ENCODE data around the gene PGLYRP2.
"Not testable (repeated sequence)": the region's sequence is repeated elsewhere in the genome, so short reads cannot be mapped to it uniquely, and the experiment has no call there.

Gene PGLYRP2

DNA sequence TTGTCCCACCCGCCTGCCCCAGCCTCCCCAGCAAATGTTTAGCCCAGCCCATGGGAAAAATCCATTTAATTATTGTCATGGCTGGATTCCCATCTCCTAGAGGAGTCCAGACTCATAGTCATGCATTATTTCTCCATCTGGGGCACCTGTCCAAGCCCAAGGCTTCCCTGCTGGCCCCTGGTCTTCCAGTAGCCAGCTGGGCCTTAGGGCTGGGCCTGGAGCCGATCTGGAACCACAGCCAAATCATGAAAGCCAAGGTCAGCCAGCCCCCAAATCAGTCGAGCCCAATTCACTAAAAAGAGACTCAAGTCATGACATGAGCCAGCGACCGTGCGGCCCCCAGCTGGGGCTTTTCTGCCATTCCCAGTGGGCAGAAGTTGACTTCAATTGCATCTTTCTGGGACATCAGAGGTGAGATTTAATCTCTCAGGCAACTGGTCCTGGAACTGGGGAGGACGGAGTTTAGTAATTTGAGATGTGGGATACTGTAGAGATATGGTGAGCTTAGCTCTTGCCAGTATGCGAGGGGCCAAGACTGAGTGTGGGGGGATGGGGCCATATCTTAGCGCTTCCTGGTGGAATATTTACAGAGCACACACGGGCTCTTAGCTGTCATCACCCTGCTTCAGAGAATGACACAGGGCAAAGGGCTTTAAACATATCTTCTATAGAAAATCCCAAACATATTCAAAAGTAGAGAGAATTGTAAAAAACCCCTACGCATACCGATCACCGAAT, 9.4 kb upstream of the PGLYRP2 start:
- H3K9me3 ChIP-seq (ENCODE audit: control insufficient read depth, low read length), result peaks cover 6% of the 10 kb centered on the region
- H3K4me3 ChIP-seq (ENCODE audit: insufficient read depth, low read depth, low read length), result no peak overlapping the region
- 79 to 83% methylated on average over 13 of the region's 13 CpGs for WGBS, 2 experiments
- no peaks in the 10 kb centered on the region for H3K4me1 ChIP-seq (ENCODE audit: control insufficient read depth, insufficient read depth, low read length)
- no peaks in the 10 kb centered on the region for H3K27me3 ChIP-seq (ENCODE audit: control insufficient read depth, insufficient read depth, low read length, poor library complexity, severe bottlenecking)
- no peak overlapping the region for H3K27ac ChIP-seq (ENCODE audit: insufficient read depth, low read depth, low read length, poor library complexity, severe bottlenecking)
- no peaks in the 10 kb centered on the region for H3K36me3 ChIP-seq (ENCODE audit: control insufficient read depth, insufficient read depth, low read length)

DNA sequence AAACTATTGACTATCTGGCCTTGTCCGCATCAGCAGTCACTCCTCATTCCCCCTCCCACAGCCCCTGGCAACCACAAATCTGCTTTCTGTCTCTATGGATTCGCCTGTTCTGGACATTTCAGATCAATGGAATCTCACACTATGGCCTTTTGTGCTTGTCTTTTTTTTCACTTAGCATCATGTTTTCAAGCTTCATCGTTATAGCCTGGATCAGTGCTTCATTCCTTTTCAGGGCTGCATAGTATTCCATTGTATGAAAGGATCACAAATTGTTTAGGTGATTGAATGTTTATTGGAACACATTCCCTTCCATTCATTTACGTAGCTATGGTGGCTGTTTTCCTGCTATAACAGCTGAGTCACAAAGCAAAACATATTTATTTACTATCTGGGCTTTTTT, 7.7 kb upstream of the PGLYRP2 start:
- Histone ChIP-seq H3K36me3 (ENCODE audit: control insufficient read depth, insufficient read depth, low read length) (no peaks in the 10 kb centered on the region), H3K4me1 (ENCODE audit: control insufficient read depth, insufficient read depth, low read length) (no peaks in the 10 kb centered on the region), H3K27me3 (ENCODE audit: control insufficient read depth, insufficient read depth, low read length, poor library complexity, severe bottlenecking) (no peaks in the 10 kb centered on the region), H3K4me3 (ENCODE audit: insufficient read depth, low read depth, low read length) (no peak overlapping the region), H3K9me3 (ENCODE audit: control insufficient read depth, low read length) (peaks cover 9% of the 10 kb centered on the region), H3K27ac (ENCODE audit: insufficient read depth, low read depth, low read length, poor library complexity, severe bottlenecking) (no peak overlapping the region)
- WGBS, 2 experiments, result 78 to 85% methylated on average over 3 of the region's 4 CpGs

DNA sequence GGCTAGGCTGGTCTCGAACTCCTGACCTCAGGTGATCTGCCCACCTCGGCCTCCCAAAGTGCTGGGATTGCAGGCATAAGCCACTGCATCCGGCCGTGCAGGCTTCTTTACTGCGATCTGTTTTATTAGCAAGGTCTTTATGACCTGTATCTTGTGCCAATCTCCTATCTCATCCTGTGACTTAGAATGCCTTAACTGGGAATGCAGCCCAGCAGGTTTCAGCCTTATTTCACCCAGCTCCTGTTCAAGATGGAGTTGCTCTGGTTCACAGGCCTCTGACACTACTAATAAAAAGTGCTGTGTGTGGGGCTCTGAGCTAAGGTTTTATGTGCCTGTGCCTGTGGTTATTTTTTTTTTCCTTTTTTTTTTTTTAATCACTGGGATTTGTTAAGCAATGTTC, 6.5 kb upstream of the PGLYRP2 start:
- not testable (repeated sequence) for H3K4me3 ChIP-seq (ENCODE audit: insufficient read depth, low read depth, low read length); H3K27me3 ChIP-seq (ENCODE audit: control insufficient read depth, insufficient read depth, low read length, poor library complexity, severe bottlenecking); H3K27ac ChIP-seq (ENCODE audit: insufficient read depth, low read depth, low read length, poor library complexity, severe bottlenecking); H3K36me3 ChIP-seq (ENCODE audit: control insufficient read depth, insufficient read depth, low read length); H3K9me3 ChIP-seq (ENCODE audit: control insufficient read depth, low read length); H3K4me1 ChIP-seq (ENCODE audit: control insufficient read depth, insufficient read depth, low read length)
- WGBS, 2 experiments, result 84 to 89% methylated on average over 5 of the region's 5 CpGs

DNA sequence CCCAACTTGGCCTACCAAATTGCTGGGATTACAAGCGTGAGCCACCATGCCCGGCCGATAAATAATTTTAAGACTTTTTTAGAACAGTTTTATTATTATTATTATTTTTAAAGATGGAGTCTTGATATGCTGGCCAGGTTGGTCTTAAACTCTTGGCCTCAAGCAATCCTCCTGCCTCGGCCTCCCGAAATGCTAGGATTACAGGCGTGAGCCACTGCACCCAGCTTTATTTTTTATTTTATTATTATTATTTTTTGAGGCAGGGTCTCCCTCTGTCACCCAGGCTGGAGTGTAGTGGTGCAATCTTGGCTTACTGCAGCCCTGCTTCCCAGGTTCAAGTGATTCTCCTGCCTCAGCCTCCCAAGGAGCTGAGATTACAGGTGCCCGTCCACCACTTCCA, 1.7 kb upstream of the PGLYRP2 start:
- not testable (repeated sequence) for H3K27ac ChIP-seq (ENCODE audit: insufficient read depth, low read depth, low read length, poor library complexity, severe bottlenecking); H3K9me3 ChIP-seq (ENCODE audit: control insufficient read depth, low read length); H3K4me1 ChIP-seq (ENCODE audit: control insufficient read depth, insufficient read depth, low read length); H3K27me3 ChIP-seq (ENCODE audit: control insufficient read depth, insufficient read depth, low read length, poor library complexity, severe bottlenecking); H3K36me3 ChIP-seq (ENCODE audit: control insufficient read depth, insufficient read depth, low read length); H3K4me3 ChIP-seq (ENCODE audit: insufficient read depth, low read depth, low read length)
- WGBS, 2 experiments, result 84 to 89% methylated on average over 4 to 7 of the region's 7 CpGs

DNA sequence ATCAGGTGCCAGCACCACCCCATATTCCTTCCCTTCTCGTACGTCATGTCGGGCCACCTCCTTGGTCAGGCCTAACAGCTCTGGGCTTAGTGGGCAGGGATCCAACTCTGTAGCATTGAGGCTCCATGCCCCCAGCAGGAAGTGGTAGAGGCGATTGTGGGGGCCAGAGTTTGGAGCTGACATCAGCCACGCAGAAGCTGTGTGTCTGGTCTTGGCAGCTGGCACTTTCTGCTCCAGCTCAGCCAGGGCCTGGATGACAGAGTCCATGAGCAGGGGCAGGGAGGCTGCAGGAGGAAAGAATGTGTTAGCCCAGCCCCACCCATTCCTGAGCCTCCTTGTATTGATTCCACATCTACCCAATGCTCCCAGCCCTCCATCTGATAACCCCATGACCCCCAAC, 3.0 kb downstream of the PGLYRP2 start:
- H3K4me1 ChIP-seq (ENCODE audit: control insufficient read depth, insufficient read depth, low read length), result no peaks in the 10 kb centered on the region
- H3K27ac ChIP-seq (ENCODE audit: insufficient read depth, low read depth, low read length, poor library complexity, severe bottlenecking), result no peak overlapping the region
- 74 to 86% methylated on average over 5 of the region's 5 CpGs for WGBS, 2 experiments
- H3K9me3 ChIP-seq (ENCODE audit: control insufficient read depth, low read length), result peaks cover 2% of the 10 kb centered on the region
- no peaks in the 10 kb centered on the region for H3K27me3 ChIP-seq (ENCODE audit: control insufficient read depth, insufficient read depth, low read length, poor library complexity, severe bottlenecking)
- no peak overlapping the region for H3K4me3 ChIP-seq (ENCODE audit: insufficient read depth, low read depth, low read length)
- no peaks in the 10 kb centered on the region for H3K36me3 ChIP-seq (ENCODE audit: control insufficient read depth, insufficient read depth, low read length)

DNA sequence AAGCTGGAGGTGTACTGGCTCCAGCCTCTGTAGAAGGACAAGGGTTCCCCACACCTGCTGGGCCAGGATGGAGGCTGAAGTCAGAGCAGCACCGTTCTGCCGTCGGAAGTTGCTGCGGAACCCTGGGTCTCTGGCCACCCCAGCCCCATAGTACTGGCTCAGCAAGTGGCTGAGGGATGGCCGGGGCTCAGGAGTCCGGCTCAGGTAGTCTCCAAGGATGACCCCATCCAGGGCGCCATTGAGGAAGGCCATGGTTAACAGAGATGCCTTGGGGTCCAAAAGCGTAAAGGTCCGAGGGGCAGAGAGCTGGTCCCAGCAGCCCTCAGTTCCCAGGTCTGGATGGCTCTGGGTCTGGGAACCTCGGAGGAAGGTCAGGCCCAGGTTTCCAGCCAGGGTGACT, 3.7 kb downstream of the PGLYRP2 start:
- no peaks in the 10 kb centered on the region for H3K27me3 ChIP-seq (ENCODE audit: control insufficient read depth, insufficient read depth, low read length, poor library complexity, severe bottlenecking)
- WGBS, 2 experiments, result 88 to 89% methylated on average over 10 of the region's 10 CpGs
- H3K36me3 ChIP-seq (ENCODE audit: control insufficient read depth, insufficient read depth, low read length), result no peaks in the 10 kb centered on the region
- H3K9me3 ChIP-seq (ENCODE audit: control insufficient read depth, low read length), result peaks cover 2% of the 10 kb centered on the region
- H3K4me3 ChIP-seq (ENCODE audit: insufficient read depth, low read depth, low read length), result no peak overlapping the region
- no peak overlapping the region for H3K27ac ChIP-seq (ENCODE audit: insufficient read depth, low read depth, low read length, poor library complexity, severe bottlenecking)
- no peaks in the 10 kb centered on the region for H3K4me1 ChIP-seq (ENCODE audit: control insufficient read depth, insufficient read depth, low read length)

DNA sequence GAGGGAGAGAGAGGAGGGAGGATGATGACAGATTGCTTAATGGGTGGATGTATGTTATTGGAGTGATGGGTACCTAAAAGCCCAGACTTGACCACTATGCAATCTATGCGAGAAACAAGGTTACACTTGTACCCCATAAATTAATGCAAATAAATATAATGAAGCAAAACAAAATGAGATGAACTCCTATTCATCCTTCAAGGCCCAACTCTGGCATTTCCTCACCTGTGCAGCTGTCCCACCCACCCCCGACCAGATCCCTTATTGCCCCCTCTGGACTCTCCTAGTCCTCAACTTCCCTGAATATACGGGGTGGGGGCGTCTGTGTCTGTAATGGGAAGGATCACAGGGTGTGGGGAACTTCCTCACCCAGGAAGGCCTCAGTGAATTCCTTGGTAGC, 4.1 kb downstream of the PGLYRP2 start:
- H3K4me1 ChIP-seq (ENCODE audit: control insufficient read depth, insufficient read depth, low read length), result no peaks in the 10 kb centered on the region
- WGBS, 2 experiments, result 62 to 71% methylated on average over 4 of the region's 4 CpGs
- no peaks in the 10 kb centered on the region for H3K36me3 ChIP-seq (ENCODE audit: control insufficient read depth, insufficient read depth, low read length)
- H3K27ac ChIP-seq (ENCODE audit: insufficient read depth, low read depth, low read length, poor library complexity, severe bottlenecking), result no peak overlapping the region
- H3K4me3 ChIP-seq (ENCODE audit: insufficient read depth, low read depth, low read length), result no peak overlapping the region
- H3K27me3 ChIP-seq (ENCODE audit: control insufficient read depth, insufficient read depth, low read length, poor library complexity, severe bottlenecking), result peaks cover 2% of the 10 kb centered on the region
- peaks cover 2% of the 10 kb centered on the region for H3K9me3 ChIP-seq (ENCODE audit: control insufficient read depth, low read length)

DNA sequence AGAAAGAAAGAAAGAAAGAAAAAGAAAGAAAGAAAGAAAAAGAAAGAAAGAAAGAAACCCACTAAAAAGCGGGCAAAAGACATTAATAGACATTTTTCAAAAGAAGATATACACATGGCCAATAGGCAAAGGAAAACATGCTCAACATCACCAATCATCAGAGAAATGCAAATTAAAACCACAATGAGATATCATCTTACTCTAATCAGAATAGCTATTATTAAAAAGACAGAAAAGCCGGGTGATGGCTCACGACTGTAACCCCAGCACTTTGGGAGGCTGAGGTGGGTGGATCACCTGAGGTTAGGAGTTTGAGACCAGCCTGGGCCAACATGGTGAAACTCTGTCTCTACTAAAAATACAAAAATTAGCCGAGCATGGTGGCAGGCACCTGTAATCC, 5.5 kb downstream of the PGLYRP2 start:
- not testable (repeated sequence) for H3K27ac ChIP-seq (ENCODE audit: insufficient read depth, low read depth, low read length, poor library complexity, severe bottlenecking); H3K4me3 ChIP-seq (ENCODE audit: insufficient read depth, low read depth, low read length); H3K4me1 ChIP-seq (ENCODE audit: control insufficient read depth, insufficient read depth, low read length); H3K36me3 ChIP-seq (ENCODE audit: control insufficient read depth, insufficient read depth, low read length); H3K9me3 ChIP-seq (ENCODE audit: control insufficient read depth, low read length)
- 84 to 87% methylated on average over 4 of the region's 4 CpGs for WGBS, 2 experiments
- peaks cover 16% of the 10 kb centered on the region for H3K27me3 ChIP-seq (ENCODE audit: control insufficient read depth, insufficient read depth, low read length, poor library complexity, severe bottlenecking)

DNA sequence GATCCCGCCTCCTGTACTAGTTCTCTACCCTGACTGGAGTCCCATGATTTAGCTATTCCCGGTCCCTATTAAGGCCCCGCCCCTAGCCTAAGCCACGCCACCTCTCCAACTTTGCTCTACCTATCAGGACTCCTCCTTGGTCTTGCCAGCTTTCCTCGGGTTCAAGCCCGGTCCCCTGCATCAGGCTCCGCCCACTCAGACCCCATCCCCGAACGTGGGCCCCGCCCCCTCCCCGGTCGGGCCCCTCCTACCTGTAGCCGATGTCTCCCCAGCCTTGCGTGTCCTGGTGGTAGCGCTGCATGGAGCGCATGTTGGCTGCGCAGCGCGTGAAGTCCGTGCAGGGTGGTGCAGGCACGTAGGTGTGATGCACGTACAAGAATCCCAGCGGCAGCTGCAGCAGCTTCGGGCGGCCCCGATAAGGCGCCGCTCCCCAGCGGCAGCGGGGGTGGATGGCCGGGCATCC, 7.6 kb downstream of the PGLYRP2 start:
- 89% methylated on average over 31 of the region's 31 CpGs for WGBS, 2 experiments
- peaks cover under 1% of the 10 kb centered on the region for H3K9me3 ChIP-seq (ENCODE audit: control insufficient read depth, low read length)
- no peak overlapping the region for H3K4me3 ChIP-seq (ENCODE audit: insufficient read depth, low read depth, low read length)
- no peak overlapping the region for H3K27ac ChIP-seq (ENCODE audit: insufficient read depth, low read depth, low read length, poor library complexity, severe bottlenecking)
- H3K27me3 ChIP-seq (ENCODE audit: control insufficient read depth, insufficient read depth, low read length, poor library complexity, severe bottlenecking), result peaks cover 25% of the 10 kb centered on the region
- H3K36me3 ChIP-seq (ENCODE audit: control insufficient read depth, insufficient read depth, low read length), result no peaks in the 10 kb centered on the region
- H3K4me1 ChIP-seq (ENCODE audit: control insufficient read depth, insufficient read depth, low read length), result no peaks in the 10 kb centered on the region

DNA sequence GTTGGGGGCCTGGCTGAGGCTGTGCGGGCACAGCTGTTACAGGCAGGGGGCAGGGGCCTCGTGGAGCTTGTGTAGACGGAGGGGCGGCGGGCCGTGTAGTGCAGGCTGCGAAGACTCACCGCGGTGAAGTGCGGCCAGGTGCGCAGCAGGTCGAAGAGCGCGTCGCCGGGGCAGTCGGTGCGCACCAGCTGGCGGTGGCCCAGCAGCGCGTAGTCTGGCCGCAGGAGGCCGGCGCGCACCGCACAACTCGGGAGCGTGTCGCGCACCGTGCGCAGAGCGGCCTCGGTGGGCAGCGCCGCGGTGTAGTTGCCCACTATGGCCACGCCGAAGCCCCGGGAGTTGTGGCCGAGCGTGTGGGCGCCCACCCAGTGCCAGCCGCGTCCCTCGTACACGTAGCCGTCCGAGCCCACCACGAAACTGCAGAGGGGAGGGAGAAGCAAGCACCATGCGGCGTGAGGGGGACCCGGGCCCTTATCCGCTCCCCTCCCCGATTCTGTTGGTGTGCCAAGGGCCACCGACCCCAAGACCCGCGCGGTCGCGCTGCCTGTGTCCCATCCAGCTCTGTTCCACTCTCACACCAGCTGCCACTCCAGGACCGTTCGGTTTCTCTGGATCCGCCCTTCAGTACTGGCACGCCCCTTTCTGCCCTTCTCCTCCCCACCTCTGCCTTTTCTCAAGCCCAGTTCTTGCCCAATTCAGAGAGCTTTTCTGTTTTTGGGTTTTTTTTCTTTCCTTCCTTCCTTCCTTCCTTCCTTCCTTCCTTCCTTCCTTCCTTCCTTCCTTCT, 9.6 kb downstream of the PGLYRP2 start:
- Histone ChIP-seq H3K36me3 (ENCODE audit: control insufficient read depth, insufficient read depth, low read length) (no peaks in the 10 kb centered on the region), H3K9me3 (ENCODE audit: control insufficient read depth, low read length) (no peaks in the 10 kb centered on the region), H3K27ac (ENCODE audit: insufficient read depth, low read depth, low read length, poor library complexity, severe bottlenecking) (no peak overlapping the region), H3K27me3 (ENCODE audit: control insufficient read depth, insufficient read depth, low read length, poor library complexity, severe bottlenecking) (peaks cover 25% of the 10 kb centered on the region), H3K4me3 (ENCODE audit: insufficient read depth, low read depth, low read length) (no peak overlapping the region), H3K4me1 (ENCODE audit: control insufficient read depth, insufficient read depth, low read length) (no peaks in the 10 kb centered on the region)
- WGBS, 2 experiments, result 54 to 56% methylated on average over 65 of the region's 65 CpGs

Data from ectodermal cell (in vitro differentiated cells).